ENCODE results near the gene RAB13.

Gene RAB13

DNA sequence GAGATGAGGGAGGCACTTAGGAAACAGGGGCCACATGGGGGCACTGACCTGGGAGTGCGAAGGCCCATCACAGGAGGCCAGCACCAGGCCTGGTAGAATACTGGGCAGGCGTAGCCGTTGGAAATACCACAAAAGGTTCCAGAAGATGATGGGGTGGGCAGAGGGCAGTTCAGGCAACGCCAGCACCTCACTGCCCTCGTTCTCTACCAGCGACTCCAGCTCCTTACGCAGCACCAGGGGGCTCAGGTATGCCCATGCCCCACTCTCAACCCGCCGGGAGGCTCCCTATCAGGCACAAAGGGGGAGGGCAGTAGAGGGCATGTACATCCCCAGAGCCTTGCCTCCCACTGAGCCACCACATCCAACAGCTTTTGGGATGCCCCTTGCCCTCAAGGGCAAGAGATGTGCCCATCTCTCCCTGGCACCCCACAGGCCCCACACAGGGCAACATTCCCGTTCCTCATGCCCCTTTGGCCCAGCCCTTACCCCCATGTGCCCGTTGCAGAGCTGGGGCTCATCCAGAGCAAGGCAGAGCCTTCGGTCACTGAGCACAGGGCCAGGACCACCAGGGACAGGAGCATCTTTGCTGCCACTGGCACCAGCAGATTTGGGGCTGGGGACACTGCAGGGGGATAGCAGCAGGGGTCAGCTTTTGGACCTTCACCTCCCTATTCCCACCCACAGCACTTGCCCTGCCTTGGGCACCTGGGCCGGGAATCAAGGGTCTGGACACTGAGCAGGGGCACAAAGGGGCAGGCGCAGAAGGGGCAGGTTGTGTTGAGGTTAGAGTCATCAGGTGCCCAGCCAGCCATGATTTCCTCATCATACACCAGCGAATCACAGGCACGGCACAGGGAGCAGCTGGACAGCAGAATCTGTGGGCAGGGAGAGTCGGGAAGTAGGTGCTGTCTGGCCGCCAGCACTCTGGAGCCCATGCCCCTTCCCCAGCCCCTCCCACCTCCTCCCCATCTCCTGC lies 53.7 kb downstream of the RAB13 start:
- FAIRE-seq: no peak

Data from TTC549 (cell line).